Mesenchymal stem cell (in vitro differentiated cells and primary cell): ENCODE results near the gene MAPK4.

Experiments used
- DNase-seq: peaks from one replicate; pipeline ENCODE4 v3.0.0-alpha.2; 2013
- H2AFZ ChIP-seq: one replicate; pipeline ENCODE4 v1.6.1; 2013; ENCODE audit warnings: low read depth, mild to moderate bottlenecking, control low read depth, inconsistent platforms, low read length, moderate library complexity
- H2AK5ac ChIP-seq: 2 replicates; pipeline ENCODE4 v1.6.1; 2013; ENCODE audit warnings: low read length, moderate library complexity, mild to moderate bottlenecking, inconsistent platforms; ENCODE audit not compliant: severe bottlenecking
- H2BK120ac ChIP-seq: one replicate; pipeline ENCODE4 v1.6.1; 2013; ENCODE audit warnings: low read depth, mild to moderate bottlenecking, inconsistent platforms, low read length, moderate library complexity
- H2BK12ac ChIP-seq, 2 experiments: one replicate each; pipeline ENCODE4 v1.6.1; 2013; ENCODE audit warnings: inconsistent platforms in 2 of 2, low read length in 2 of 2, mild to moderate bottlenecking in 2 of 2, moderate library complexity in 2 of 2, control low read depth in 1 of 2
- H2BK15ac ChIP-seq: one replicate; pipeline ENCODE4 v1.6.1; 2013; ENCODE audit warnings: mild to moderate bottlenecking, low read depth, inconsistent platforms; ENCODE audit not compliant: poor library complexity, severe bottlenecking
- H2BK5ac ChIP-seq: 2 replicates; pipeline ENCODE4 v1.6.1; 2013; ENCODE audit warnings: low read depth, mild to moderate bottlenecking, low read length, control low read depth, inconsistent platforms; ENCODE audit not compliant: poor library complexity, severe bottlenecking
- H3K14ac ChIP-seq, 2 experiments: one replicate each; pipeline ENCODE4 v1.6.1; 2013; ENCODE audit warnings: inconsistent platforms in 2 of 2, low read length in 2 of 2, control low read depth in 1 of 2, mild to moderate bottlenecking in 1 of 2, moderate library complexity in 1 of 2
- H3K18ac ChIP-seq, 2 experiments: one replicate each; pipeline ENCODE4 v1.6.1; 2013; ENCODE audit warnings: inconsistent platforms in 2 of 2, low read length in 2 of 2, control low read depth in 1 of 2, low read depth in 1 of 2, mild to moderate bottlenecking in 1 of 2
- H3K23ac ChIP-seq, 2 experiments: one replicate each; pipeline ENCODE4 v1.6.1; 2013; ENCODE audit warnings: inconsistent platforms in 2 of 2, low read length in 2 of 2, mild to moderate bottlenecking in 2 of 2, moderate library complexity in 2 of 2, control low read depth in 1 of 2
- H3K27ac ChIP-seq: 2 replicates; pipeline ENCODE4 v1.5.1; 2013; ENCODE audit warnings: mild to moderate bottlenecking, moderate library complexity, low read length, control low read depth, inconsistent platforms; ENCODE audit not compliant: poor library complexity, severe bottlenecking
- H3K27me3 ChIP-seq, 2 experiments: 2 replicates each; pipeline versions ENCODE4 v1.6.1 to v1.7.0; 2013; ENCODE audit warnings: low read length in 2 of 2, mild to moderate bottlenecking in 2 of 2, moderate library complexity in 2 of 2, control low read depth in 1 of 2, inconsistent platforms in 1 of 2; ENCODE audit not compliant: control insufficient read depth in 1 of 2, insufficient read depth in 1 of 2
- H3K36me3 ChIP-seq, 2 experiments: 2 replicates each; pipeline versions ENCODE4 v1.6.1 to v1.7.0; 2013; ENCODE audit warnings: low read length in 2 of 2, control low read depth in 1 of 2, inconsistent platforms in 1 of 2, low read depth in 1 of 2, mild to moderate bottlenecking in 1 of 2; ENCODE audit not compliant: insufficient read depth in 2 of 2, control insufficient read depth in 1 of 2
- H3K4ac ChIP-seq, 2 experiments: one replicate each; pipeline ENCODE4 v1.6.1; 2013; ENCODE audit warnings: inconsistent platforms in 2 of 2, low read length in 2 of 2, mild to moderate bottlenecking in 2 of 2, moderate library complexity in 2 of 2, control low read depth in 1 of 2, low read depth in 1 of 2
- H3K4me1 ChIP-seq: 2 replicates; pipeline ENCODE4 v1.6.1; 2013; ENCODE audit warnings: low read depth, low read length, control low read depth; ENCODE audit not compliant: control insufficient read depth, insufficient read depth
- H3K4me2 ChIP-seq: 2 replicates; pipeline ENCODE4 v1.6.1; 2013; ENCODE audit warnings: low read length, mild to moderate bottlenecking, inconsistent platforms; ENCODE audit not compliant: poor library complexity, severe bottlenecking
- H3K4me3 ChIP-seq, 2 experiments: 2 replicates each; pipeline versions ENCODE4 v1.5.1 to v1.7.0; 2013; ENCODE audit warnings: low read length in 2 of 2, mild to moderate bottlenecking in 2 of 2, control low read depth in 1 of 2, low read depth in 1 of 2; ENCODE audit not compliant: insufficient read depth in 1 of 2
- H3K79me1 ChIP-seq: replicated peaks from 2 replicates; pipeline ENCODE4 v1.6.1; 2013; ENCODE audit warnings: mild to moderate bottlenecking, control low read depth, low read length, inconsistent platforms; ENCODE audit not compliant: poor library complexity, severe bottlenecking
- H3K9ac ChIP-seq: 2 replicates; pipeline ENCODE4 v1.7.0; 2013; ENCODE audit warnings: mild to moderate bottlenecking, low read length, moderate library complexity
- H3K9me3 ChIP-seq: 2 replicates; pipeline ENCODE4 v1.7.0; 2013; ENCODE audit warnings: mild to moderate bottlenecking, low read length; ENCODE audit not compliant: control insufficient read depth
- H4K8ac ChIP-seq: one replicate; pipeline ENCODE4 v1.6.1; 2013; ENCODE audit warnings: inconsistent platforms, mild to moderate bottlenecking, low read length, moderate library complexity
- H4K91ac ChIP-seq: one replicate; pipeline ENCODE4 v1.6.1; 2013; ENCODE audit warnings: mild to moderate bottlenecking, low read length, inconsistent platforms
- WGBS: methylation state at CpG from one replicate; pipeline ENCODE4 v1.1.7; 2013; ENCODE audit warnings: mixed read lengths; 5-methylcytosine and 5-hydroxymethylcytosine counted together

The MAPK4 gene

GRCh38 chr18:50729376-50729775 lies 169.5 kb downstream of the MAPK4 start:
- Histone ChIP-seq H3K27me3 (no peaks in the 10 kb centered on the region), H2AFZ (no peak overlapping the region), H2BK12ac (no peak overlapping the region), H2BK15ac (no peak overlapping the region), H3K4me1 (no peaks in the 10 kb centered on the region), H3K27ac (no peak overlapping the region), H3K14ac (no peak overlapping the region), H3K79me1 (no peaks in the 10 kb centered on the region), H3K4me2 (no peak overlapping the region), H3K9me3 (no peaks in the 10 kb centered on the region), H3K9ac (no peak overlapping the region), H4K91ac (no peak overlapping the region), H3K4me3 (no peak overlapping the region), H3K36me3 (no peaks in the 10 kb centered on the region), H3K18ac (no peak overlapping the region), H2BK120ac (no peak overlapping the region), H3K4ac (no peak overlapping the region), H2AK5ac (no peak overlapping the region), H3K23ac (no peak overlapping the region), H2BK5ac (no peak overlapping the region), H4K8ac (no peak overlapping the region)
- 95% methylated on average over 45 of the region's 46 CpGs for WGBS
- no peak for DNase-seq

GRCh38 chr18:50729986-50730385 lies 170.1 kb downstream of the MAPK4 start:
- no peak overlapping the region for H3K14ac ChIP-seq
- no peak overlapping the region for H3K4me2 ChIP-seq
- no peak overlapping the region for H3K9ac ChIP-seq
- no peak overlapping the region for H4K91ac ChIP-seq
- no peak overlapping the region for H2BK120ac ChIP-seq
- DNase-seq, result no peak
- no peaks in the 10 kb centered on the region for H3K79me1 ChIP-seq
- no peak overlapping the region for H3K23ac ChIP-seq
- no peak overlapping the region for H2BK15ac ChIP-seq
- H3K18ac ChIP-seq, result no peak overlapping the region
- no peak overlapping the region for H3K4me3 ChIP-seq
- H3K4me1 ChIP-seq, result no peaks in the 10 kb centered on the region
- H3K27ac ChIP-seq, result no peak overlapping the region
- H3K9me3 ChIP-seq, result no peaks in the 10 kb centered on the region
- H2BK12ac ChIP-seq, result no peak overlapping the region
- no peak overlapping the region for H2AFZ ChIP-seq
- H3K36me3 ChIP-seq, result no peaks in the 10 kb centered on the region
- no peak overlapping the region for H2BK5ac ChIP-seq
- H3K27me3 ChIP-seq, result no peaks in the 10 kb centered on the region
- H4K8ac ChIP-seq, result no peak overlapping the region
- WGBS, result 79% methylated on average over 9 of the region's 9 CpGs
- H3K4ac ChIP-seq, result no peak overlapping the region
- no peak overlapping the region for H2AK5ac ChIP-seq

GRCh38 chr18:50734342-50734741 lies 174.5 kb downstream of the MAPK4 start:
- no peak overlapping the region for H2BK120ac ChIP-seq
- H3K14ac ChIP-seq, result no peak overlapping the region
- no peak overlapping the region for H3K18ac ChIP-seq
- no peak overlapping the region for H4K91ac ChIP-seq
- no peaks in the 10 kb centered on the region for H3K27me3 ChIP-seq
- H2BK5ac ChIP-seq, result no peak overlapping the region
- H3K27ac ChIP-seq, result no peak overlapping the region
- no peak overlapping the region for H2AFZ ChIP-seq
- H3K4me1 ChIP-seq, result no peaks in the 10 kb centered on the region
- no peak overlapping the region for H3K23ac ChIP-seq
- H3K4me3 ChIP-seq, result no peak overlapping the region
- H3K79me1 ChIP-seq, result no peaks in the 10 kb centered on the region
- no peak overlapping the region for H2BK15ac ChIP-seq
- H2AK5ac ChIP-seq, result no peak overlapping the region
- no peak for DNase-seq
- H3K9me3 ChIP-seq, result no peaks in the 10 kb centered on the region
- 55% methylated on average over 8 of the region's 8 CpGs for WGBS
- no peak overlapping the region for H2BK12ac ChIP-seq
- H3K4ac ChIP-seq, result no peak overlapping the region
- no peaks in the 10 kb centered on the region for H3K36me3 ChIP-seq
- no peak overlapping the region for H3K4me2 ChIP-seq
- H3K9ac ChIP-seq, result no peak overlapping the region
- H4K8ac ChIP-seq, result no peak overlapping the region

- Histone ChIP-seq H3K9me3 (no peaks in the 10 kb centered on the region), H3K4me3 (no peak overlapping the region), H3K23ac (no peak overlapping the region), H3K79me1 (no peaks in the 10 kb centered on the region), H4K8ac (no peak overlapping the region), H3K4me1 (no peaks in the 10 kb centered on the region), H2BK5ac (no peak overlapping the region), H3K36me3 (no peaks in the 10 kb centered on the region), H2BK120ac (no peak overlapping the region), H3K4ac (no peak overlapping the region), H3K18ac (no peak overlapping the region), H3K4me2 (no peak overlapping the region), H2BK15ac (no peak overlapping the region), H3K9ac (no peak overlapping the region), H4K91ac (no peak overlapping the region), H2BK12ac (no peak overlapping the region), H2AK5ac (no peak overlapping the region), H2AFZ (no peak overlapping the region), H3K27me3 (no peaks in the 10 kb centered on the region), H3K14ac (no peak overlapping the region), H3K27ac (no peak overlapping the region)
- WGBS, result 70% methylated on average over 2 of the region's 5 CpGs
- DNase-seq, result no peak
Observed at GRCh38 chr18:50734886-50735285, 175.0 kb downstream of the MAPK4 start.
